AG09309 (cell line): ENCODE data around the gene AVL9.

ENCODE experiments used
- DNase-seq: peaks from one replicate; pipeline ENCODE4 v3.0.0-alpha.2; 2010; ENCODE audit warnings: low read depth
- H3K4me3 ChIP-seq: 2 replicates; pipeline ENCODE4 v1.5.1; 2011; ENCODE audit warnings: mild to moderate bottlenecking, low read depth, low read length, moderate library complexity; ENCODE audit not compliant: control insufficient read depth
- TF ChIP-seq, protein P1 (sequence below): IDR thresholded peaks from 2 replicates; pipeline ENCODE4 v1.5.1; 2011; ENCODE audit warnings: mild to moderate bottlenecking, low read depth, low read length, inconsistent platforms; ENCODE audit not compliant: insufficient read depth, control insufficient read depth; ENCODE audit errors: missing control alignments

Gene AVL9

DNA sequence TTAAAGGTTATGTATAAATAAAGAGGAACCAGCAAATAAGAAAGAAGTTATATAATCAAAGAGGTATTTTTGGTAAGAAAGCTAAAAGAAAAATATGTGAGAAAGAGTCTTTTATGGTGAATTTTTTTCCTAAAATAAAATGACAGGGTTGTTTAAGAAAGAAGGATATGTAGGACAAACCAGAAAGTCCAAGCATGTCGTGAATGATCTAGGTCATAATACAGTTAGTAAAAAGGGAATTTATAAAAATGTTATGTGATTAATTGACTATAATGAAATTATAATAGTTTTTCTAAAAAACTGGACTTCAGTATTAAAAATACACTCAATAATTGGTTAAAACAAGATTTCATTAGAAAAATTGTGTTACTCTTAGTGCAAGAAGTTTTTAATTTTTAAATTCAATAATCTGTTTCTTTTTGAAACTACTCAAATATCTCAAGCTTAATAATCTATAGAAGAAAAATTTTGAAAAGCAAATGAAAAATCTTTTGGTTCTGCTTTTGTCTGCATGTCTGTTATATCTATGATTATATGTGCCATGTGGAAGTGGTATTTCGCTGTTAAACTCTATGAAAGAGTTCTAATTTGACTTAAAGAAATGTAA, 23.3 kb downstream of the AVL9 start:
- TF ChIP-seq, protein P1, sequence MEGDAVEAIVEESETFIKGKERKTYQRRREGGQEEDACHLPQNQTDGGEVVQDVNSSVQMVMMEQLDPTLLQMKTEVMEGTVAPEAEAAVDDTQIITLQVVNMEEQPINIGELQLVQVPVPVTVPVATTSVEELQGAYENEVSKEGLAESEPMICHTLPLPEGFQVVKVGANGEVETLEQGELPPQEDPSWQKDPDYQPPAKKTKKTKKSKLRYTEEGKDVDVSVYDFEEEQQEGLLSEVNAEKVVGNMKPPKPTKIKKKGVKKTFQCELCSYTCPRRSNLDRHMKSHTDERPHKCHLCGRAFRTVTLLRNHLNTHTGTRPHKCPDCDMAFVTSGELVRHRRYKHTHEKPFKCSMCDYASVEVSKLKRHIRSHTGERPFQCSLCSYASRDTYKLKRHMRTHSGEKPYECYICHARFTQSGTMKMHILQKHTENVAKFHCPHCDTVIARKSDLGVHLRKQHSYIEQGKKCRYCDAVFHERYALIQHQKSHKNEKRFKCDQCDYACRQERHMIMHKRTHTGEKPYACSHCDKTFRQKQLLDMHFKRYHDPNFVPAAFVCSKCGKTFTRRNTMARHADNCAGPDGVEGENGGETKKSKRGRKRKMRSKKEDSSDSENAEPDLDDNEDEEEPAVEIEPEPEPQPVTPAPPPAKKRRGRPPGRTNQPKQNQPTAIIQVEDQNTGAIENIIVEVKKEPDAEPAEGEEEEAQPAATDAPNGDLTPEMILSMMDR: no peak
- DNase-seq: no peak
- H3K4me3 ChIP-seq: no peak overlapping the region

DNA sequence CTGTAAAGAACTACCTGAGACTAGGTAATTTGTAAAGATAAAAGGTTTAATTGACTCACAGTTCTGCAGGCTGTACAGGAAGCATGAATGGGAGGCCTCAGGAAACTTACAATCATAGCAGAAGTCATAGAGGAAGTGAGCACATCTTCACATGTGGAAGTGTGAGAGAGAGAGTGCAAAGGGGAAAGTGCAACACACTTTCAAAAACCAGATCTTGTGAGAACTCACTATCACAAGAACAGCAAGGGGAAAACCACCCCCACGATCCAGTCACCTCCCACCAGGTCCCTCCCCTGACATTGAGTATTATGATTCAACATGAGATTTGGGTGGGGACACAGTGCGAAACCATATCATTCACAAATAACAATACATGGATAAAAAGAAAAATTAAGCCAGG, 24.5 kb downstream of the AVL9 start:
- DNase-seq: no peak
- TF ChIP-seq, protein P1: no peak
- H3K4me3 ChIP-seq: no peak overlapping the region

DNA sequence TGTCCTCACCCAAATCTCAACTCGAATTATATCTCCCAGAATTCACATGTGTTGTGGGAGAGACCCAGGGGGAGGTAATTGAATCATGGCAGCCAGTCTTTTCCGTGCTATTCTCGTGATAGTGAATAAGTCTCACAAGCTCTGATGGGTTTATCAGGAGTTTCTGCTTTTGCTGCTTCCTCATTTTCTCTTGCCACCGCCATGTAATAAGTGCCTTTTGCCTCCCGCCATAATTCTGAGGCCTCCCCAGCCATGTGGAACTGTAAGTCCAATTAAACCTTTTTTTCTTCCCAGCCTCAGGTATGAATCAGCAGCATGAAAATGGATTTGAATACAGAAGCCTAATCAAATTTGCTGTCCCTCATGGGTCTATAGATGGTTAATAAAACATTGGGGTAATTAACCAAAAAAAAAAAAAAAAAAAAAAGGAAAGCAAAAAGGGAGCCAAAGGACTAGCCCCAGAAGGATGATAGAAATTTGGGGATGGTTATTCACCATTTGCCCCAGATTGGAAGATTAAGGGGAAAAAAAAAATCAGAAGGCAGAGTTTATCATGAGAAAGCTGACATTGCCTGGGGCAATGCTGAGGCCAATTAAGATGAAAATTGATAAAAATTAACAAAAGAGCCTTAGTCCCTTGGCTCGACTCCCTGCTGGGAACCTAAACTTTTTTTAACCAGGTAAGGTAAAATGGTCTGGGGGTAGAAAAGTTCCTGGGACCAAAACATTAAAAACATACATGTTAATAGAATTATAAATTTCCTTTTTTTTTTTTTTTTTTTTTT, 27.6 kb downstream of the AVL9 start:
- TF ChIP-seq, protein P1: no peak
- no peak for DNase-seq
- H3K4me3 ChIP-seq: no peak overlapping the region

DNA sequence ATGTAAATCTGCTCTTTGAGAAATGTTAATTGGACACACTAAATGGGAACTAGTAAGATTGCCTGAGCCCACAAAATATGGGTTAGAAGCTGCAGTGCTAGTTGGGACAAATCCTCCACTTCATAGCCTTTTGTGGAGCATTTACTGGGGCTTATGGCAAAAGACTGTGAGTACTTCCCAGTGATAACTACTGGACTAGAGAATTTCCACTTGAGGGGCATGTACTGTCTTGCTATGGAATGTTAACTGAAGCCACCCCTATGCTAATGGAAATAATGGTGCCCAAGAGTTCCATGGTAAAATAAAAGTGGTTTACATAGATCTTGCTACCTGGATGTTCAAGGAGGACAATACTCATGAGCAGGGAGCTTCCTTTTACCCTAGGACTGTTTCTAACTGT, 29.3 kb downstream of the AVL9 start:
- DNase-seq: no peak
- TF ChIP-seq, protein P1: no peak
- no peak overlapping the region for H3K4me3 ChIP-seq

DNA sequence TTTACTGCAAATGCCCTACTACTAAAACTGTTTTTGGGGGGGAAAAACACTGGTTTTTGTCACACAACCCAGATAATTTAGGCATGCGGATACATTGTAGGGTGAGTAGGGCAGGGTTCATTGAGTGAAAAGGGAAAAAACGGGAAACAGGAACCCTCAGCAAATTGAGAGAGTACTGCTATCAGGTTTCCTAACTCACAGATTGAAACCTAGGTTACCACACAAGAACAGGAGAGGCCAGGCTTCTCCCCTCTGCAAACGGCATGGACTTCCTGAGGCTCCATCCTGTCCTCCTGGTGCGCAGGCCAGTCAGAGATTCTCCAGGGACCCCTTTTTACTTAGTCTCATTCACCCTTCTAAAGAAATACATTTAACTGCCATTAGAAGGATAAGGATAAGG, 30.6 kb downstream of the AVL9 start:
- H3K4me3 ChIP-seq: no peak overlapping the region
- TF ChIP-seq, protein P1: no peak
- no peak for DNase-seq

DNA sequence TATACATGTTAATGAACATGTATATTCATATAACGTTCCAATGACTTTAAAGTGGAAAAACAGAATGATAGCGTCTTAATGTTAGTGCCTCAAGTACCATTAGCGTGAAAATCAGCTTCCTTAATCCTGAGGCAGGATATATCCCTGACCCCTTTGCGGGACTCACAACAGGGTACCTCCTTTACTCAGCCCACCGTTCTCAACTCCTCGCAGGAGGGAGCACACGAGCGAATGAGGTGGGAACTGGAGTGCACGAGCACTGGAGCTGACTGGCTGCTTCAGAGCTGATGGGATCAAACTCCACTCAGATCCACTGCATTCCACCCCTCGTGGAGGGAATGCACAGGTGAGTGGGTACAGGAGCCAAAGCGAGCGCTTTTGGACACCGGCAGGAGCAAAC, 36.1 kb downstream of the AVL9 start:
- DNase-seq: no peak
- H3K4me3 ChIP-seq: no peak overlapping the region
- TF ChIP-seq, protein P1: no peak
